Measurements from ENCODE around the gene CERKL.

Gene CERKL

DNA sequence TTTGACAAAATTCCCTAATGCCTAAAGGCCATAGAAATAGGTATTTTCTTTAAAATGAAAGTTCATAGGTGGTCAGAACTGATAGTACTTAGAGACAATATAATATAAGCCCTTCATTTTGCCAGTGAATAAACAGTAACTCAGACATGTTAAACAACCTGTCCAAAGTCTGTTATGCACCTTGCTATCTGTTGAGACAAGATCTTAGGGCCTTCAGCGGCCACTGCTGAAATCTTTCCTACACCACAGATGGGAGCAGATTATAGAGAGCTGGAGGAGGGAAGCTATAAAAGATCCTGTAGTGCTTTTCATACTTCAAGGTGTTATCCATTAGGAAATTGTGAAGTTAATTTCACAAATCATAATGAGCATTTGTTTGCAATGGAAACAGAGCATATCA, 13.8 kb downstream of the CERKL start:
- no peak overlapping the region for H3K27ac ChIP-seq (ENCODE audit: poor library complexity, severe bottlenecking)
- TF ChIP-seq, protein P1, sequence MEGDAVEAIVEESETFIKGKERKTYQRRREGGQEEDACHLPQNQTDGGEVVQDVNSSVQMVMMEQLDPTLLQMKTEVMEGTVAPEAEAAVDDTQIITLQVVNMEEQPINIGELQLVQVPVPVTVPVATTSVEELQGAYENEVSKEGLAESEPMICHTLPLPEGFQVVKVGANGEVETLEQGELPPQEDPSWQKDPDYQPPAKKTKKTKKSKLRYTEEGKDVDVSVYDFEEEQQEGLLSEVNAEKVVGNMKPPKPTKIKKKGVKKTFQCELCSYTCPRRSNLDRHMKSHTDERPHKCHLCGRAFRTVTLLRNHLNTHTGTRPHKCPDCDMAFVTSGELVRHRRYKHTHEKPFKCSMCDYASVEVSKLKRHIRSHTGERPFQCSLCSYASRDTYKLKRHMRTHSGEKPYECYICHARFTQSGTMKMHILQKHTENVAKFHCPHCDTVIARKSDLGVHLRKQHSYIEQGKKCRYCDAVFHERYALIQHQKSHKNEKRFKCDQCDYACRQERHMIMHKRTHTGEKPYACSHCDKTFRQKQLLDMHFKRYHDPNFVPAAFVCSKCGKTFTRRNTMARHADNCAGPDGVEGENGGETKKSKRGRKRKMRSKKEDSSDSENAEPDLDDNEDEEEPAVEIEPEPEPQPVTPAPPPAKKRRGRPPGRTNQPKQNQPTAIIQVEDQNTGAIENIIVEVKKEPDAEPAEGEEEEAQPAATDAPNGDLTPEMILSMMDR (IDR thresholded peaks at IDR 0.05; ENCODE audit: poor library complexity, severe bottlenecking), result no peak
- no peak overlapping the region for H3K4me3 ChIP-seq (ENCODE audit: severe bottlenecking)
- no peaks in the 10 kb centered on the region for H3K4me1 ChIP-seq (ENCODE audit: insufficient read depth, poor library complexity, severe bottlenecking)
- no peak for ATAC-seq (ENCODE audit: low read depth)
- H3K9me3 ChIP-seq (ENCODE audit: severe bottlenecking), result no peaks in the 10 kb centered on the region
- no peaks in the 10 kb centered on the region for H3K27me3 ChIP-seq (ENCODE audit: insufficient read depth, poor library complexity, severe bottlenecking)
- no peaks in the 10 kb centered on the region for H3K36me3 ChIP-seq (ENCODE audit: low read depth)
- DNase-seq (ENCODE audit: low spot score), result no peak

DNA sequence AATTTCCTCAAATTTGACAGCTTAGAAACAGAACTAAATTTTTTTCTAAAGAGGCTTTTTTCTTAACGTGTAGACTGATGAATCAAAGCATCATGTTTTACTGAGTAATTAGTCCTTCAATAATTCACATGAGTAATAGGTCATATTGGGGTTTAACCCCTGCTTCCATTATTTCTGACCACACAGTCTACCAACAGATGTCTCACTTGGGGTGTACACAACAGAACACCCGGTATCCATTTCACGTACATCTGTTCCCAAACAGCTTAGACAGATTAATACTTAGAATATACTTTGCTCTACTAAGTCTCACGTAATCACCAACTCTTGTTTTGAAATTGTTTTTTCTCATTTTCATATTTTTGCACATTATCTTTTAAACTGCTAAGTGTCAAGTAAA, 14.8 kb downstream of the CERKL start:
- H3K27ac ChIP-seq (ENCODE audit: poor library complexity, severe bottlenecking), result no peak overlapping the region
- no peak for DNase-seq (ENCODE audit: low spot score)

DNA sequence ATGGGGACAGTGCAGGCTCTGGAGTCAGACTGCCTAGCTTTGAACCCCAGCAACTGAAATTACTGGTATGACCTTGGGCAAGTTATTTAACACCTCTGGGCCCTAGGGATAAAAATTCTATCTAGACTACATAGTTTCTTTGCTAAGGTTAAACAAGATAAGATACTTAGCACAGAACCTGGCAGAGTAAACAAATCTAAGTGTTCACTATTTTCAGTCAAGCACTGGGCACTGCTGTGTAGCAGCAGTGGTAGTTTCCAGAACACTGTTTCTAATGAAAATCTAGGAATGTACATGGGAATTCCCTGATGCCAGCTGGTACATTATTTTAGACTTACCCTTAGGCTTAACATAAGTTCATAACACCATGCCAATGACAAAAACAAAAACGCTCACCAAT, 17.2 kb downstream of the CERKL start:
- TF ChIP-seq, protein P1 (IDR thresholded peaks at IDR 0.05; ENCODE audit: poor library complexity, severe bottlenecking), result no peak

More for the DNA sequence above, 14.8 kb downstream of the CERKL start:
- Histone ChIP-seq H3K9me3 (ENCODE audit: severe bottlenecking) (no peaks in the 10 kb centered on the region), H3K4me1 (ENCODE audit: insufficient read depth, poor library complexity, severe bottlenecking) (no peaks in the 10 kb centered on the region), H3K27me3 (ENCODE audit: insufficient read depth, poor library complexity, severe bottlenecking) (no peaks in the 10 kb centered on the region), H3K36me3 (ENCODE audit: low read depth) (no peaks in the 10 kb centered on the region), H3K4me3 (ENCODE audit: severe bottlenecking) (no peak overlapping the region)
- TF ChIP-seq, protein P1 (IDR thresholded peaks at IDR 0.05; ENCODE audit: poor library complexity, severe bottlenecking), result no peak
- ATAC-seq (ENCODE audit: low read depth), result no peak

DNA sequence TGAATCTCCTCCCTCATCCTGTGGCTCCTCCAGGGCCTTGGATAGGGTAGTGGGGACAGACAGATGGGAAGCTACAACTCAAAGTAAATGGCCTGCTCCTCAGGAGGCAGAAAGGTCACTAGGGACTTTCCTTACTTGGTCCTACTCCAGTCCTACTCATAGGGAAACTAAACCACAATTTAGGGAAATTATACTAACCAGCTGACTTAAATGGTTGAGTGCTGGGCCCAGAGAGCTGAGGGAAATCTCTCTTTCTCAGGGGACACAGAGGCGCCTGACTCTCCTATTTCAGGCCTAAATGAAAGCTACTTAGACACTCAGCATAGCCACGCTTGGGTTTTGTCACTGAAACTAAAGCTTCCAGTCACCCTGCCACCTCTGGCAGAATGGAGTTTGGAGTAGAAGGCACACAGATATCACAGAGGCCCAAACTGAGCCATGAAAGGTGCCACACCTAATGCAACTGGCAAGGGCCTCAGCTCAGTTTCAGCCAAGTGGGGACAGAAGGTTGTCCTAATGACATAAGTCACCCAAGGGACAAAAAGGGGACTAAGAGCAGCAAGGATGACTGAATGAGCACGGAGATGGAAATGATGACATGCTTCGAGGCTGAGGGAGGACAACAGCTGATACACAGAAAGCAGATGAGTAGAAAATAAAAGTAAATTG, 24.0 kb downstream of the CERKL start:
- Histone ChIP-seq H3K4me3 (ENCODE audit: severe bottlenecking) (no peak overlapping the region), H3K9me3 (ENCODE audit: severe bottlenecking) (no peaks in the 10 kb centered on the region), H3K36me3 (ENCODE audit: low read depth) (no peaks in the 10 kb centered on the region), H3K27ac (ENCODE audit: poor library complexity, severe bottlenecking) (no peak overlapping the region), H3K27me3 (ENCODE audit: insufficient read depth, poor library complexity, severe bottlenecking) (no peaks in the 10 kb centered on the region), H3K4me1 (ENCODE audit: insufficient read depth, poor library complexity, severe bottlenecking) (no peaks in the 10 kb centered on the region)
- TF ChIP-seq, protein P1 (IDR thresholded peaks at IDR 0.05; ENCODE audit: poor library complexity, severe bottlenecking), result no peak
- DNase-seq (ENCODE audit: low spot score) (no peak), ATAC-seq (ENCODE audit: low read depth) (no peak)

More for the DNA sequence above, 17.2 kb downstream of the CERKL start:
- Histone ChIP-seq H3K4me1 (ENCODE audit: insufficient read depth, poor library complexity, severe bottlenecking) (no peaks in the 10 kb centered on the region), H3K27ac (ENCODE audit: poor library complexity, severe bottlenecking) (no peak overlapping the region), H3K27me3 (ENCODE audit: insufficient read depth, poor library complexity, severe bottlenecking) (no peaks in the 10 kb centered on the region), H3K4me3 (ENCODE audit: severe bottlenecking) (no peak overlapping the region), H3K36me3 (ENCODE audit: low read depth) (no peaks in the 10 kb centered on the region), H3K9me3 (ENCODE audit: severe bottlenecking) (no peaks in the 10 kb centered on the region)
- ATAC-seq (ENCODE audit: low read depth), result no peak
- DNase-seq (ENCODE audit: low spot score), result no peak
